HUES6 (cell line): ENCODE results near the gene NLRP1.

Experiments used
- H3K27ac ChIP-seq: 2 replicates; pipeline ENCODE4 v1.7.0; 2013; ENCODE audit warnings: low read depth, mild to moderate bottlenecking, low read length, inconsistent platforms
- H3K27me3 ChIP-seq: 2 replicates; pipeline ENCODE4 v1.6.1; 2013; ENCODE audit warnings: low read length; ENCODE audit not compliant: control insufficient read depth, insufficient read depth
- H3K36me3 ChIP-seq: 2 replicates; pipeline ENCODE4 v1.6.1; 2013; ENCODE audit warnings: low read length; ENCODE audit not compliant: control insufficient read depth, insufficient read depth
- H3K4me1 ChIP-seq: 2 replicates; pipeline ENCODE4 v1.6.1; 2013; ENCODE audit warnings: low read length; ENCODE audit not compliant: control insufficient read depth, insufficient read depth
- H3K4me3 ChIP-seq: 2 replicates; pipeline ENCODE4 v1.5.1; 2013; ENCODE audit warnings: low read depth, low read length
- H3K9ac ChIP-seq: one replicate; pipeline ENCODE4 v1.6.1; 2013; ENCODE audit warnings: mild to moderate bottlenecking, low read length
- H3K9me3 ChIP-seq: 2 replicates; pipeline ENCODE4 v1.6.1; 2013; ENCODE audit warnings: low read depth, low read length; ENCODE audit not compliant: control insufficient read depth, insufficient read depth

NLRP1 gene

DNA sequence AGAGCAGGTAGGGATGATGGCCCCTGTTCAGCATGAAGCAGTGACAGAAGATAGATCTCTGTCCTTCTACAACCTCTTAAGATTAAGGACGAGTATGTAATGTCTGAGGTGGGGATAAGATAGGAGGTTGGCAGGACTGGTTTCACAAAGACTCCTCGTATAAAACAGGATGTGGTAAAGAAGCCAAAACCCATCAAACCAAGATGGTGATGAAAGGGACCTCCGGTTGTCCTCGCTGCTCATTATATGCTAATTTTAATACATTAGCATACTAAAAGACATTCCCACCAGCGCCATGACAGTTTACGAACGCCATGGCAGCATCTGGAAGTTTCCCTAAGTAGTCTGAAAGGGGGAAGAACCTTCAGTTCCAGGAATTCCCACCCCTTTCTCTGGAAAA, 70.7 kb downstream of the NLRP1 start:
- Histone ChIP-seq H3K36me3 (no peaks in the 10 kb centered on the region), H3K4me3 (no peak overlapping the region), H3K9ac (no peak overlapping the region), H3K4me1 (no peaks in the 10 kb centered on the region), H3K9me3 (no peaks in the 10 kb centered on the region), H3K27me3 (no peaks in the 10 kb centered on the region), H3K27ac (no peak overlapping the region)

GRCh38 chr17:5511401-5512225, 72.7 kb downstream of the NLRP1 start:
- Histone ChIP-seq H3K27me3 (no peaks in the 10 kb centered on the region), H3K4me3 (no peak overlapping the region), H3K9me3 (no peaks in the 10 kb centered on the region), H3K4me1 (no peaks in the 10 kb centered on the region), H3K9ac (no peak overlapping the region), H3K27ac (no peak overlapping the region), H3K36me3 (no peaks in the 10 kb centered on the region)

- H3K27ac ChIP-seq: no peak overlapping the region
- no peaks in the 10 kb centered on the region for H3K36me3 ChIP-seq
- H3K4me1 ChIP-seq: no peaks in the 10 kb centered on the region
- H3K9me3 ChIP-seq: no peaks in the 10 kb centered on the region
- no peak overlapping the region for H3K4me3 ChIP-seq
- H3K9ac ChIP-seq: no peak overlapping the region
- no peaks in the 10 kb centered on the region for H3K27me3 ChIP-seq
Measured at GRCh38 chr17:5510771-5511170, 73.5 kb downstream of the NLRP1 start.

DNA sequence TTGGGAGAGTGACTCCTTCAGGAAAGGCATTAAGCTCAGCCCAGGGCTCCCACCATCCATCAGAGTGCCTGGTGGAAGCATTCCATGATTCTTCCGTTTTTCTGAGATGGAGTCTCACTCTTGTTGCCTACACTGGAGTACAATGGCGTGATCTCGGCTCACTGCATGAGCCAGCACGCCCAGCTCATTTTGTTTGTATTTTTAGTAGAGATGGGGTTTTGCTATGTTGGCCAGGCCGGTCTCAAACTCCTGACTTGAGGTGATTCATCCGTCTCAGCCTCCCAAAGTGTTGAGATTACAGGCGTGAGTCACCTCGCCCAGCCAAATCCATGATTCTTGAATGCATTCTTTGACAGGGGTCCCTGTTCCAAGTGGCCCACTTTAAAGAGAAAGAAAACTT, 74.8 kb downstream of the NLRP1 start:
- Histone ChIP-seq H3K27me3 (no peaks in the 10 kb centered on the region), H3K27ac (no peak overlapping the region), H3K4me3 (no peak overlapping the region), H3K9ac (no peak overlapping the region), H3K36me3 (no peaks in the 10 kb centered on the region), H3K4me1 (no peaks in the 10 kb centered on the region), H3K9me3 (no peaks in the 10 kb centered on the region)

DNA sequence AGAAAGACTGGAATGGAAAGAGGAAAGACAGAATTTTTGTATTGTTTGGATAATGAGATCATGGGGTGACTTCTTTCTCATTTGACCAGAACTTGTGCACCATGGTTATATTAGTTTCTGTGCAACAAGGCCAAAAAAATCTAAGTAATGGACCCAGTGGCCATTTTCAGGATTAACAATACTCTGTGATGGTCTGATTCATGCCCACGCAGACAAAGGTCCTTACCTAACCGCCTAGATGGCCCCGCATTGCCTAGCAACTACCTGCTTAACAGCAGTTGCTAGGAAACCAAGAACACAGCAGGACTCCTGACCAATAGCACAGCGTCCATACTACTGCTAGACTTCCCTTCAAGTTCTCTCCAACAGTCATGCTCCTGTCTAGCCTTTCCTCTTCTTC, 75.5 kb downstream of the NLRP1 start:
- no peak overlapping the region for H3K9ac ChIP-seq
- H3K36me3 ChIP-seq: no peaks in the 10 kb centered on the region
- no peaks in the 10 kb centered on the region for H3K4me1 ChIP-seq
- no peak overlapping the region for H3K4me3 ChIP-seq
- no peaks in the 10 kb centered on the region for H3K9me3 ChIP-seq
- H3K27me3 ChIP-seq: no peaks in the 10 kb centered on the region
- no peak overlapping the region for H3K27ac ChIP-seq

GRCh38 chr17:5506307-5506706, 78.0 kb downstream of the NLRP1 start:
- Histone ChIP-seq H3K4me3 (no peak overlapping the region), H3K27me3 (peaks cover 21% of the 10 kb centered on the region), H3K27ac (no peak overlapping the region), H3K4me1 (peaks cover 3% of the 10 kb centered on the region; the same call in 1 of the 2 replicates), H3K9ac (no peak overlapping the region), H3K36me3 (no peaks in the 10 kb centered on the region), H3K9me3 (no peaks in the 10 kb centered on the region)

DNA sequence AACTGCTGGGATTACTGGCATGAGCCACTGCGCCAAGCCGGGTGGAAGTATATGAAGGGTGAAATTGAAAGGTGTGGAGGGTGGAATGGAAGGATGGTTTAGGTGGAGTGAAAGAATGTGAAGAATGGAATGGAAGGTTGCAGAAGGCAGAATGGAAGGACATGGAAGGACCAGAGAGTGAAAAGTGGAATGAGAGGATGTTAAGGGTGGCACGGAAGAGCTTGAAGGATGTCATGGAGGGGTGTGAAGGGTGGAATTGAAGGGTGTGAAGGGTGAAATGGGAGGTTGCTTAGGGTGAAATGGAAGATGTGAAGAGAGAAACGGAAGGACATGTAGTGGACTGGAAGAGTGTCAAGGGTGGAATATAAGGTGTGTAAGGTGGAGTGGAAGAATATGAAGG, 81.8 kb downstream of the NLRP1 start:
- H3K9me3 ChIP-seq: no peaks in the 10 kb centered on the region
- no peaks in the 10 kb centered on the region for H3K36me3 ChIP-seq
- H3K4me3 ChIP-seq: no peak overlapping the region
- H3K27ac ChIP-seq: no peak overlapping the region
- no peak overlapping the region for H3K9ac ChIP-seq
- peaks cover 46% of the 10 kb centered on the region for H3K27me3 ChIP-seq
- peaks cover 8% of the 10 kb centered on the region; the same call in 1 of the 2 replicates for H3K4me1 ChIP-seq

DNA sequence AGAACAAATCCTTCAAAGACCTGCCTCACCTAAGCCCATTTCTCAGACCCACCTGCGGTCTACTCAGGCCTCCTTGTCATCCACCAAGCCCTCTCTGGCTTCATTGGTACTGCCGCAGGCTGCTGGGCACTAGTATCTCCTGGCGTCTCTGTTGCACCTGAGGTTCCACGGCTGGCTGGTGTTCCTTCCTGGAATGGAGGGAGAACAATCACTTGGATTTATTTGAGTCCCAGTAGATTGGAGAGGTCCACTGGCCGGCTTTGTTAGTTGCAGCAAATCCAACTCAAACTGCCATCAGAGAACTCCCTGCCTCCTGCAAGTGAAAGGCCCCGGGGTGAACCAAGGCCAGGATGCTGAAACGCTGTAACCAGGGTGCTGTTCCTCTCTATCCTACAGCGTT, 82.6 kb downstream of the NLRP1 start:
- Histone ChIP-seq H3K36me3 (no peaks in the 10 kb centered on the region), H3K9me3 (no peaks in the 10 kb centered on the region), H3K27ac (no peak overlapping the region), H3K4me3 (no peak overlapping the region), H3K4me1 (peaks cover 8% of the 10 kb centered on the region; the same call in 1 of the 2 replicates), H3K9ac (no peak overlapping the region), H3K27me3 (peaks cover 52% of the 10 kb centered on the region)

DNA sequence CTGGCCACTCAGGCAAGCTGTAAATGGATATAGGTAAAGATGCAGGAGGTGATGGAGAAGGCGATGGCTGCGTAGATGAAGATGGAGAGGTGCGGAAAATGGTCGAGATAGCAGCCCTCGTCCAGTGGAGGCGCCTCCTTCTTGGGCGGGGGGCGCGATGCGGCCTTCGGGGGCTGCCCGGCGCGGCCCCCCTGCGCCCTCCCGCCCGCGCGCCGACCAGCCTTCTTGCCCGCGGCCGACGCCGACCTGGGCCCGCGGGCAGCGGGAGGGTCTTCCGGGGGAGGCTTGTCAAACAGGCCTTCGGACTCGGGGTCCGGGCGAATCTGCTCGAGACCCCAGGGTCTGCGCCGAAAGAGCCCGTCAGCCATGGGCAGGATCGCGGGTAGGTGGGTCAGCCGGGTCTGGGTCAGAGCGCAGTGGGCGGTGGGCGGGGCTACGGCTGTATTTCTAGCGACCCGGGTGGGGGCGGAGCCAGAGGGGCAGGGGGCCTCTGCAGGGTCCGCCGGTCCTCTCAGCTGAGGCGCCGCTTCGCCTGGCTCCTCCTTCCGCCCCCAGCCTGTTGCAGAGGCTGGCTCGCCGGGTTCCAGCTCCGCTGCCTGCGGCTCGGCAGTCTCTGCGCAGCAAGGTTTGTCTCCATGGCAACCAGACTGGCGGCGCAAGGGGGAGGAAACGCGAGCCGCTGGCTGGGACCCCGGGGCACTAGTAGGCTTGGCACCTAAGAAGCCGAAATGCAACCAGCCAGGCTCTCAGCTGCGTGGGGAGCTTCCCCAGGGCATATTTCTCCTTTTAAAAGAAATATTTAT, 83.5 kb downstream of the NLRP1 start:
- Histone ChIP-seq H3K4me3 (peak overlapping the region; percentile 74), H3K9me3 (no peaks in the 10 kb centered on the region), H3K4me1 (peaks cover 8% of the 10 kb centered on the region; the same call in 1 of the 2 replicates), H3K27me3 (peaks cover 56% of the 10 kb centered on the region), H3K9ac (peak overlapping the region; percentile 54), H3K27ac (no peak overlapping the region), H3K36me3 (no peaks in the 10 kb centered on the region)

DNA sequence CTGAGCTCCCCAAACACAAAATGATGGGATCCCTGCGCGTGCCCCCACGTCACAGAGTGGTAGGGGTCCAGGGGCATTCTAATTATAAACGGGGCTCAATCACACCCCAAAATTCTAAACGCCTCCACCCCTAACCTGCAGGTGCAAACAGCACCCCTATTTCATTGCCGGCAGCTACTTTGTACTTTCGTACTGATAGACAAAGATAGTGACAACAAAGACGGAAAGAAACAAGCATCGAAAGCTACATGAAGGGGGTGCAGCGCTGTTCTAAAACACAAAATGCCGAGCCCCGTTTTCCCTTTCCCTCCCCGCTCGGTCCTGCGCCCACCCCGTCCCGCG, 84.1 kb downstream of the NLRP1 start:
- no peaks in the 10 kb centered on the region for H3K36me3 ChIP-seq
- H3K27me3 ChIP-seq: peaks cover 56% of the 10 kb centered on the region
- H3K4me3 ChIP-seq: peak overlapping the region; percentile 74
- no peak overlapping the region for H3K27ac ChIP-seq
- H3K9me3 ChIP-seq: no peaks in the 10 kb centered on the region
- peak overlapping the region; percentile 54 for H3K9ac ChIP-seq
- H3K4me1 ChIP-seq: peaks cover 8% of the 10 kb centered on the region; the same call in 1 of the 2 replicates
